Sigmoid colon (tissue), 4 donors: Measurements from ENCODE around the gene SELPLG.

Source experiments
- CTCF ChIP-seq, 4 experiments: fragments of 450-650 bp in 3 of 4; fragments of 200-600 bp in 1 of 4; IDR thresholded peaks; one replicate each; pipeline ENCODE4 v1.5.1; 2016 to 2019; ENCODE audit warnings: antibody characterized with exemption in 4 of 4, mild to moderate bottlenecking in 3 of 4, moderate library complexity in 2 of 4
- POLR2AphosphoS5 ChIP-seq, 4 donors: sonication (generic); formaldehyde crosslinking; IDR thresholded peaks; one replicate each; pipeline ENCODE4 v1.6.1; 2017; ENCODE audit warnings: antibody characterized with exemption in 4 of 4

GRCh38 chr12:108650083-108650482, 16.4 kb upstream of the SELPLG start:
- TF ChIP-seq POLR2AphosphoS5 (IDR thresholded peaks at IDR 0.05) (no peak), CTCF (IDR thresholded peaks at IDR 0.05) (no peak)
